SK-N-MC (cell line): ENCODE results near the gene CORO1C.

ENCODE experiments used
- DNase-seq: peaks from one replicate; pipeline ENCODE4 v3.0.0-alpha.2; 2011; ENCODE audit warnings: low read depth, low spot score
- H3K27ac ChIP-seq: fragments of 200-600 bp; sonication (generic); 2 replicates; pipeline ENCODE4 v1.5.1; 2016; ENCODE audit warnings: mixed run types
- H3K36me3 ChIP-seq: fragments of 200-600 bp; sonication (generic); 2 replicates; pipeline ENCODE4 v1.6.1; 2017; ENCODE audit warnings: antibody characterized with exemption, low read length, mixed read lengths; ENCODE audit not compliant: insufficient read depth
- H3K4me3 ChIP-seq: fragments of 200-600 bp; sonication (generic); 2 replicates; pipeline ENCODE4 v1.5.1; 2016
- H3K9ac ChIP-seq: fragments of 200-600 bp; sonication (generic); 2 replicates; pipeline ENCODE4 v1.8.0; 2017; ENCODE audit warnings: mixed run types, mixed read lengths; ENCODE audit not compliant: insufficient read length
- H3K9me3 ChIP-seq: fragments of 200-600 bp; sonication (generic); 2 replicates; pipeline ENCODE4 v1.6.1; 2017; ENCODE audit warnings: low read depth, mild to moderate bottlenecking, antibody characterized with exemption, low read length, moderate library complexity, mixed read lengths
- EZH2 ChIP-seq: fragments of 200-600 bp; sonication (generic); IDR thresholded peaks from one replicate; pipeline ENCODE4 v1.6.1; 2017; ENCODE audit warnings: antibody characterized with exemption
- FOXP2 ChIP-seq: optimal IDR thresholded peaks from 2 replicates; pipeline ENCODE3; 2011; ENCODE audit warnings: mild to moderate bottlenecking, moderate library complexity; ENCODE audit not compliant: insufficient read depth; ENCODE audit errors: extremely low read length, control extremely low read depth
- POLR2AphosphoS5 ChIP-seq: IDR thresholded peaks from 2 replicates; pipeline ENCODE4 v1.6.1; 2012; ENCODE audit warnings: mild to moderate bottlenecking, low read depth, low read length, borderline replicate concordance

CORO1C gene

DNA sequence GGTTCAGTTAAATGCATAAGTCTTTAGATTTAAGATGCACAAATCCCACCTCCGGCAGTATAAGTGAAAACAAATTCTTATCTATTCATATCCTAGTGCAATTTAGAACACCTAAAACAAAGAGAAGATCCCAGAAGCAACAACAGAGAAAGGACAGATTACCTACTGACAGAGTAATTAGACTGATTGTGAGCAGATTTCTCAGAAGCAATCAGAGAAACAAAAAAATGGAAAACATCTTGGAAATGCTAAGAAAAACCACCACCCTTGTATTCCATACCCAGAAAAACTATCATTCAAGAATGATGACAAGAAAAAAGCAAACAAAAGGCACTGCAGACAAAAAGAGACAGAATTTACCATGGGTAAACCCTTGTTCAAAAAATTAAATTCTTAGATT, 50.0 kb downstream of the CORO1C start:
- Histone ChIP-seq H3K27ac (no peak overlapping the region), H3K9me3 (no peaks in the 10 kb centered on the region), H3K4me3 (no peak overlapping the region), H3K9ac (no peak overlapping the region), H3K36me3 (peaks cover 15% of the 10 kb centered on the region)
- no peak for DNase-seq
- TF ChIP-seq FOXP2 (no peak), EZH2 (no peak), POLR2AphosphoS5 (no peak)

DNA sequence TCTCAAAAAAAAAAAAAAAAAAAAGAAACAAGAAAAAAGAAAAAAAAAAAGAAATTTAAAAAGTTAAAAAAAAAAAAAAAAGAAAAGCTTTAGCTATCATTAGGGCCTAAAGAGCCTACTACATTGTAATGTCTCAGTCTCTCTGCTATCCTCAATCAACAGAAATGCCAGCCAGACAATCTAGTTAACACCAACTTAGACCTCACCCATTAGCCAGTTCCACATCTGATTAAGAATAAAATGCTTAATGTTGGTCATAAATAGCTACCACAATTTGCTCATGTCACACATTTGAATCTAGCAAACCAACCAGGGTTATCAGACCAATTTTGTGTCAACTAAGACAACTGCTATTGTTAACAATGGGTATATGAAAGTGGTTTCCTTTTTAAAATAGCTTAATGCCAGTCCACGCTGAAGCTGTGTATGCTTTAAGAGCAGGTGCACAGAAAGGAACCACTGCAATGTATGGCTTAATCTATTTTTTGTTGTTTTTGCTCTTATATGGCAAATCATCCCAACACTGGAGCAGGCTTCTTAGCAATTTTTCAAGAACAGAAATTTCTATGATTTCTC, 52.1 kb downstream of the CORO1C start:
- no peak for TF ChIP-seq EZH2
- no peak for TF ChIP-seq FOXP2
- TF ChIP-seq POLR2AphosphoS5 = no peak
- Histone ChIP-seq H3K27ac (no peak overlapping the region), H3K9me3 (no peaks in the 10 kb centered on the region), H3K9ac (no peak overlapping the region), H3K4me3 (no peak overlapping the region), H3K36me3 (peaks cover 25% of the 10 kb centered on the region)
- DNase-seq = no peak

DNA sequence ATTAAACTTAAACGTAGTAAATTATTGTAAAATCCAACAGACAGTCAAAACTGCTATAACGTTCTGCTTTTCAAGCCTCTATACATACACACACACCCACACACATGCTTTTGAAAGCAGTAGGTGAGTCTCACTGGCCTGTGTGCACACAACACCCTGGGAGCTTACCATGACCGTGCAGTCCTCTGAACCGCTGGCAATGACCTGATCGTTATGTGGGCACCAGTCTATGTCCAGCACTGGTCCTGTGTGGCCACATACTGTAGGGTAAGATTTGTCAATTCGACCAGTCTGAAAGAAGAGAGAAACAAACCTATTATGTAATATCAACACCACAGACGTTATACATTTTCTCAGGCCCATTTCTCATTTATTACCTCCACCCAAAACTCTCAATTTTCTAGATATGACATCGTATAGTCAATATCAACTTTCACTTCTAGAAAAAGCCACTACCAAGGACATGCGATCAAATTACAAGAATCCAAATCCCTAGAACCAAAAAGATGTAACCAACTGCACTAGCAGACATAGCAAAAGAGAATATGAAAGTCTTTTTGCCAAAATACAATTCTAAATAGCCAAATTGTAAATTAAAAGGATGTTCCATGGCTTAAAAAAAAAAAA, 53.1 kb downstream of the CORO1C start:
- Histone ChIP-seq H3K4me3 (no peak overlapping the region), H3K36me3 (peaks cover 25% of the 10 kb centered on the region), H3K9me3 (no peaks in the 10 kb centered on the region), H3K27ac (no peak overlapping the region), H3K9ac (no peak overlapping the region)
- TF ChIP-seq POLR2AphosphoS5 (no peak), FOXP2 (no peak), EZH2 (no peak)
- DNase-seq = no peak

DNA sequence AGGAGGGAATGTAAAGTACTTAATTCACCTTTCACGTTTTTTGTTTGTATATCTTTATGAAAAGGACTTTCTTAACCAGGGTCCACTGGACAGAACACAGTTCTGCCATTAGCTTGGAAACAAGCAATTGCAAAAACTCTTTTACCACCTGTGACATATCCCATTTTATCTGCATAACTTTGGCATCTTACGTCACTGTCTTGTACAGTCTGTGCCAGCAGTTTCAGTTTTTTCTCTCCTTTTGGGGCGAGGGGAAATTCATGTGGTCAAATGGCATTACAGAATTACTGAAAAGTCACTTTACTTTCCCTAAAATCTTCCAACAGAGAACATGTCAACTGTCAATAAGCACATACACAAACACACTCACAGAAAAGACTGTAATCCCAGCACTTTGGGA, 53.9 kb downstream of the CORO1C start:
- Histone ChIP-seq H3K9me3 (no peaks in the 10 kb centered on the region), H3K4me3 (no peak overlapping the region), H3K36me3 (peaks cover 25% of the 10 kb centered on the region), H3K27ac (no peak overlapping the region), H3K9ac (no peak overlapping the region)
- TF ChIP-seq FOXP2 (no peak), EZH2 (no peak), POLR2AphosphoS5 (no peak)
- no peak for DNase-seq

DNA sequence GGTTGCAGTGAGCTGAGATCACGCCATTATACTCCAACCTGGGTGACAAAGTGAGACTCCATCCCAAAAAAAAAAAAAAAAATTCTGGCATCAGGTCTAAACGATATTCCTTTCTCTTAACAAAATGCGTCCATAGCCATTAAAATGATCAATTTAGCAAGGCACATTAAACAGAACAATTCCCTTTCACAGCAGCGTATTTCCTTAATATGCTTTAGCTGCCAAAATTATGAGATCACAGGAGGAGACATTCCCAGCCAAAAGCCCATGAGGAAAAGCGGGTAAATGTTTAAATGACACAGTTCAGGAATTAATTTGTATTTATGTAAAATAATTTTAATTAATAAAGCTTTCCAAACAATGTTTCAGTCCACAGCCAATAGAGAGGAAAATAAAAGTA, 54.6 kb downstream of the CORO1C start:
- H3K9ac ChIP-seq = no peak overlapping the region
- H3K9me3 ChIP-seq = no peaks in the 10 kb centered on the region
- H3K4me3 ChIP-seq = no peak overlapping the region
- TF ChIP-seq POLR2AphosphoS5 = no peak
- TF ChIP-seq EZH2 = no peak
- H3K36me3 ChIP-seq = peaks cover 25% of the 10 kb centered on the region
- no peak overlapping the region for H3K27ac ChIP-seq
- no peak for DNase-seq

DNA sequence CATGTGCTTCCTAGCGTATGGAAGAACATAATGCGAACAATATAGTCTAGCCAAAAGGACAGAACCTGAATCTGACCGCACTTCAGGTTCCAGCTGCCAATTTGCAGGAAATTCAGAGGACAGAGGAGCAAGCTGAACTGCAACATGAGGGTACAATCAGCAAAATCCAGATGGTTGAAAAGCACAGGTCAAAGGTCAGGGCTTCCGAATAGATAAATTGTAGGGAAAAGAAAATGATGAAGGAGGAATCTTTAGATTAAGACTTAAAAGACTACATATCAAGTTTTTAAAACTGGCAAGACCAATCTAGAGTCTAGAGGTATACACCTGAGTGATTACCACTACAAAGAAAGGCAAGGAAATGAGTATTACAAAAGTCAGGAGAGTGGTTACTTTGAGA, 55.5 kb downstream of the CORO1C start:
- Histone ChIP-seq H3K36me3 (peaks cover 25% of the 10 kb centered on the region), H3K27ac (no peak overlapping the region), H3K9me3 (no peaks in the 10 kb centered on the region), H3K4me3 (no peak overlapping the region), H3K9ac (no peak overlapping the region)
- TF ChIP-seq EZH2 (no peak), POLR2AphosphoS5 (no peak), FOXP2 (no peak)
- no peak for DNase-seq

DNA sequence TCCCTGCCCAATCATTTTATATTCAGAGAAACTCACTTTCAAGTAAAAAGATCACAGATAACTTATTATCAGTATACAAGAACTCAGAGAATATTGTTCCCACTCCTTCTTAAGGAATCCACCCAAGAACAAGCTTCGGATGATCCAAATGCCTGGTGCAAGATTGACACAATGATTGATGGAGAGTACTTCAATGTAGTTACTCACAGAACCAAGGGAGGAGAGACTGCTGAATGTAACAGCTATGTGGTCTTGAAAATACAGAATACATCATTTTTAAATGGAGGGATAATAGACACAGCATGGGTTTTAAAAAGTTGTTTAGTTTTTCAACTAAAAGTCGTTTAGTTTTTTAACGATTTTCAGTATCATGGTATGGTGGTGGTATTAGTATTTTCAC, 59.3 kb downstream of the CORO1C start:
- Histone ChIP-seq H3K9ac (no peak overlapping the region), H3K9me3 (no peaks in the 10 kb centered on the region), H3K36me3 (peaks cover 11% of the 10 kb centered on the region), H3K4me3 (no peak overlapping the region), H3K27ac (no peak overlapping the region)
- TF ChIP-seq FOXP2 (no peak), EZH2 (no peak), POLR2AphosphoS5 (no peak)
- DNase-seq = no peak

DNA sequence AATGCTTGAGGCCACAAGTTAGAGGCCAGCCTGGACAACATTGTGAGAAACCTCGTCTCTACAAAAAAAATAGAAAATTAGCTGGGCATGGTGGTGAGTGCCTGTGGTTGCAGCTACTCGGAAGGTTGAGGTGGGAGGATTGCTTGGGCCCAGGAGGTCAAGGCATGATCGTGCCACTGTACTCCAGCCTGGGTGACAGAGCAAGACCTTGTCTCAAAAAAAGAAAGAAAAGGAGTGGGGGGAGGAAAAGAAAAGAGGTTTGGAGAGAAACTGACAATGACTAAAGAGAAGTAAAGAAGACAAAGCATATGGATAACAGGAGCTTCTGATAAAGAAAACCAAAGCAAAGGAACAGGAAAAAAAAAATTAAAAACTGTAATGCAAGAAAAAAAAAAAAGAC, 60.2 kb downstream of the CORO1C start:
- TF ChIP-seq POLR2AphosphoS5 = no peak
- no peak for TF ChIP-seq FOXP2
- TF ChIP-seq EZH2 = no peak
- DNase-seq = no peak
- Histone ChIP-seq H3K27ac (no peak overlapping the region), H3K4me3 (no peak overlapping the region), H3K9ac (no peak overlapping the region), H3K9me3 (no peaks in the 10 kb centered on the region), H3K36me3 (peaks cover 8% of the 10 kb centered on the region; the same call in 1 of the 2 replicates)
